HG03108 (cell line): ENCODE results near the gene ST3GAL5.

Source experiments
- ATAC-seq: cut with Tn5 transposase; IDR thresholded peaks from one replicate; pipeline ENCODE4 v1.9.1; 2021; ENCODE audit warnings: moderate library complexity; ENCODE audit not compliant: unreplicated experiment

ST3GAL5 gene

GRCh38 chr2:85811180-85812093 is 77.4 kb downstream of the ST3GAL5 start:
- no peak for ATAC-seq

DNA sequence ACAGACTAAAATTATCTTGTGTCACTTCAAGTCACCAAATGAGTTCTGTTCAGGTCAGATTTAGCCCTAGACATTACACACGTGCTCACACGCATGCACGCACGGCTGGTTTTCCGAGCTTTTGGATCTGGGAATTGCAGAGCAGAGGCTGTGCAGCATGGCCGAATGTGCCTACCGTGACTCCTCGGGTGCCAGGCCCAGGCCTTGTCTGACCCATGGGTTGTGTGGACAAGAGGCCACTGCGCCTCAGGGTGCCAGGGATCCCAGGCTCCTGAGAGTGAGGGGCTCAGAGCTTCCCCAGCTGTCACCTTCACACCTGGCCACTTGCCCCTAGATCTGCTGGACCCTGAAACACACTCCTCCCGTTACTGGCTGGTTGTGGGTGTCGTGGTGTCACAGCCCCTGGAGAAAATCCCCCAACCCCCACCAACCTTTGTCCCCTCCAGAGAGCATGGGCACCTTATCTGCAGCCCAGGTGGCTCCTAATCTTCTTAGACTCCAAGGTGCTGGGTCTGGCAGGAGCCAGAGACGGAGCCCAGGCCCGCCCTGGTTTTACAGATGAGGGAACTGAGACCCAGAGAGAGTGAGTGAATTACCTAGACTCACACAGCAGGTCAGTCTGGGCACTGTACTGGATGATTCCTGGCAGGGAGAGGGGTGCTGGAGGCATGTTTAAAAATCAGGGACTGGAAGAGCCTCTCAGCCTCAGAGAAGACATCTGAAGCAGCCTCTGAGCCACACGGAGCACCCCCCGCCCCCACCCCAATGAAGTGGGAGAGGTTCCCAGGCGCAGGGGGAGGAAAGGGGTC is 78.2 kb downstream of the ST3GAL5 start:
- no peak for ATAC-seq

- no peak for ATAC-seq
Observed at GRCh38 chr2:85807756-85808155, 81.0 kb downstream of the ST3GAL5 start.

DNA sequence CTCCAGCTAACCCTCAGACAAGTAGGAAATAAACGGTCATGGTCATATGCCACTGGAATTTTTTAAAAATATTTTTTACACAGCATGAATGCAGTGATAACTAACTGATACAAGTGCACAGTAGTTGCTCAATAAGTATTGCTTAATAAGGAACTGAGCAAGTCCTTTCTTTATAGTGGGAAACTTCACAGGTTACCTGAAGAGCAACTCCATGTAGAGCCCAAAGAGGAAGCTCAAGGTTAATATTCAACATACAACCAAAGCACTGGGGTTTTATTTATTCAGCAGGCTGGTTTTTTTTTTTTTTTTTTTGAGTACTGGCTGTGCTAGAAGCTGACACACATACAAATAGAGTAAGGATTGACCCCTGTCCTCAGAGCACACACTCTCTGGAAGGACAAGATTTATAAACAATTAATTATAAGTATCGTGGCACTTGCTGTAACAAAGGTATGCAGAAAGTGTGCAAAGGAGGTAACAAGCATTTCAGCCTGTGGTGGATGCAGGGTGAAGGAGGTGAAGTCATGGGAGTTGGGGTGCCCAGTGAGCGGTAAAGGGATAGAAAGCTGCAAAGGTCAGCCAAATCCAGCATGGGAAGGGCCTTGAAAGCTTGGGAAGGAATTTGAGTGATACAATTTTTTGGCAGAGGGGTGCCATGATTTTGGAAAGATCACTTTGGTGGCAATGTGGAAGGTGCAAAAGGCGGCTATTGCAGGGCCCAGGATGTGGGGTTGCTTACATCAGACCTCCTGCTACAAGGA is 82.3 kb downstream of the ST3GAL5 start:
- ATAC-seq: no peak

DNA sequence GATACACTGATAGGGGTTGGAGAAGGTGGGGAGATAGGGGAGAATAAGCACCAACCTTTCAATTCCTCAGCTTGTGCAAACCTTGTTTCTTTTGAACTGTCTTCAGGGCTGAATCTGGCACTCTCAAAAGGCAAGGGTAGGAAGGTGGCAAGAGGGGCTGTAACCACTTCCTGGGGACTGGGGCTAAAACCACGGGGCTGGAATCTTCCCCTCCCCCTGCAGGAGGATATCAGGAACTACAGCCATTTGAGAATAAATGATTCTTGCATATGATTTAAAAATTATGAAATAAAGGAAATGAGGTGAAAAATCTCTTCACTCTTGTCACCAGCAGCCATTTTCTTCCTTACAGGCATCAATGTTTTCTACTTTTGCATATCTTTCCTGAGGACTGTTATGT is 84.2 kb downstream of the ST3GAL5 start:
- ATAC-seq: no peak

GRCh38 chr2:85803704-85804425 is 84.9 kb downstream of the ST3GAL5 start:
- no peak for ATAC-seq

DNA sequence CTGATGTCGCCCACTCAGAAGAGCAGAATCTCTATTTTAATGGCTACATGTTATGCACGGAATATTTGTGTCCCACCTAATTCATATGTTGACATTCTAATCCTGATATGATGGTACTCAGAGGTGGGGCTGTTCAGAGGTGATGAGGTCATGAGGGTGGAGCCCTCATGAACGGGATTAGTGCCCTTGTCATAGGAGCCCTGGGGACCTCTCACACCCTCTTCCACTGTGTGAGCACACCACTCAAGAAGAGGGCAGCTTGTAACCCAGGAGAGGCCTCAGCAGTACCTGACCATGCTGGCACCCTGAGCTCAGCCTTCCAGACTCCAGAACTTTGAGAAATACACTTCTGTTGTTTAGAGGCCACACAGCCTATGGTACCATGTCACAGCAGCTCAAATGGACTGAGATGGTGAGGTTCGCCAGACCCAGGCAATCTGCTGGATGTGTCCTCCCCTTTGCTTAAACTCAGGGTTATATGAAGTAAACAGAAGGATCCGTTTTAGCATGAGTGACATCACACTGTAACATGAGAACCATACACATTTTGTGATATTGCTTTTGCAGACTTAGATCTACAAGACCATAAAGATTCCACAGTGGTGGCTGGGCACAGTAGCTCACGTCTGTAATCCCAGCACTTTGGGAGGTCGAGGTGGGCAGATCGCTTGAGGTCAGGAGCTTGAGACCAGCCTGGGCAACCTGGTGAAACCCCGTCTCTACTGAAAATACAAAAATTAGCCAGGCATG is 86.3 kb downstream of the ST3GAL5 start:
- no peak for ATAC-seq

DNA sequence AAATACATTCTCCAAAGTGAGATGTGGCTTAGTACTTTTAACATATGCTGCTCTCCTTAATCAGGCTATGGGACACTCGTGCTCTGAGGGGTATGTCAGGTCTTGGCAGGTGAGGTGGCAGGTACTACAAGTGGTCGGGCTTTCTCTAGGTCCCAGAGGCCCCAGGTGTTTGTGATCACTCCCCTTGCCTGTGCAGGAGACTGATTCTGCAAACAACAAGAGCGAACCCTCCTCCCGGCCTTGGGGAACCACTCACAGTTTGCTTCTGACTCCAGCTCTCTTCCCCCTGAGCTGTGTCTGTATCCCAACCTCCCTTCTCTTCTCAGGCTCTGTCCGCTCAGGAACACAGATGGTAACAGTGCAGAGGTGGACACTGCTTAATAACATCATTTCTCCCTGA is 86.9 kb downstream of the ST3GAL5 start:
- ATAC-seq: no peak

- ATAC-seq: no peak
Observed at GRCh38 chr2:85800586-85800985, 88.2 kb downstream of the ST3GAL5 start.

DNA sequence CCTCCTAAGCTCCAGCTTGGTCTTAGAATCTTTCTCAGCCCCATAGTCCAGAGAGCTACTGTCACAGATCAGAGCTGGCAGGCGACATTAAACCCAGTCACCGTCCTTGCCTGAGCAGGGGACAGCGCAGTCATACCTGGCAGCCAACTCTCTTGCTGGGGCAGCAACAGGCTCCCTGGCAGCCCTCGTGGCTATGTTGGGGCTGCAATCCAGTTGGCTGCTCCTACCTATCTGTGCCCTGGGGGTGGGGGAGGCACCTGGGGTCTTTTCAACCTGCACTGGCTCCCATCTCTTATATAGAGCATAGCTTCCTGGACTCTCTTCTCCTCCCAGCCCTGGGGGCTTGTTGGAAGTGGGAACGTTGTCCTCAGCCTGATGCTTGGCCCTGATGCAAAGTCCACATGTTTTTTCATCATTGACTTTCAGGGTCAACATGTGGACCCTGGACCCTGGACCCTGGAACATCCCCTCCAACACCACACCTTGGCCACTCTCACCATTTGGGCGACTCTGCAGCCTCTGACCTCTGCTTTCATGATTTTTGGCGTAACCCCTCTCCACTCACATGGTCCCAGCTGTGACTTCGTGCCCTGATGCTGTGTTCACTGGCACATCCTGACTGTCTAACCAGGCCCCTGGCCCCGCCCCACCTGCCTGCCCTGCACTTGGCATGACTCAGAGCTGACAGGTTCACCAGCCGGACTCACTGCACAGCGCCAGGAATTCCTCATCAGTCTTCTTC is 89.4 kb downstream of the ST3GAL5 start:
- ATAC-seq: no peak

DNA sequence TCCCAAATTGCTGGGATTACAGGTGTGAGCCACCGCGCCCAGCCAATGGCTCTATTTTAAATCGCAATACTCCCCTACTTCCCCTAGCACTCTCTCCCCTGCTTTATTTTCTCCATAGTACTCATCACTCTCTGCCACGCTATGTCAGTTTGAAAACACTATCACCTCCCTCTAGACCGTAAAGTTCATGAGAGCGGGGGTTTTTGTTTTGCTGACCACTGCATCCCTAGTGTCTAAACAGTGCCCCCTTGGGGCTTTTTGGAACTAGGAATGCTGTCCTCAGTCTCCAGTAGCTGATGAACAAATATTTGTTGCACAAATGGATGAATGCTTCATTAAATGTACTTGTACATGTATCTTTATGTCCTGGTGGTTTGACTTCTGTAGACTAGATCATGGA is 90.9 kb downstream of the ST3GAL5 start:
- no peak for ATAC-seq

GRCh38 chr2:85797263-85797660 is 91.5 kb downstream of the ST3GAL5 start:
- ATAC-seq: no peak

GRCh38 chr2:85796341-85797262 is 92.2 kb downstream of the ST3GAL5 start:
- no peak for ATAC-seq

DNA sequence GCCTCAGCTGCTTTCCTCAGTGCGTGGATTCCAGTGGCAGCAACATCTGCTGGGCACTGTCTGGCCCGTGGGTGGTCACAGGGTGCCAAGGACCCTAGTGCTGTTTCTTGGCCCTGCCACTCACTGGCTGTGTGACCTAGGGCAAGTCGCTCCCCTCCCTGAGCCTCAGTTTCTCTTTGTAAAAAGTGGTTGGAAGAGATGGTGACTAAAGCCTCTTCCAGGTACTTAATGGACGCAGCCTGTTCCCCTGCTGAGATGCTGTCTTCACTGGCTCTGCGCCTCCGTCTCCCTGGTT is 92.8 kb downstream of the ST3GAL5 start:
- no peak for ATAC-seq

DNA sequence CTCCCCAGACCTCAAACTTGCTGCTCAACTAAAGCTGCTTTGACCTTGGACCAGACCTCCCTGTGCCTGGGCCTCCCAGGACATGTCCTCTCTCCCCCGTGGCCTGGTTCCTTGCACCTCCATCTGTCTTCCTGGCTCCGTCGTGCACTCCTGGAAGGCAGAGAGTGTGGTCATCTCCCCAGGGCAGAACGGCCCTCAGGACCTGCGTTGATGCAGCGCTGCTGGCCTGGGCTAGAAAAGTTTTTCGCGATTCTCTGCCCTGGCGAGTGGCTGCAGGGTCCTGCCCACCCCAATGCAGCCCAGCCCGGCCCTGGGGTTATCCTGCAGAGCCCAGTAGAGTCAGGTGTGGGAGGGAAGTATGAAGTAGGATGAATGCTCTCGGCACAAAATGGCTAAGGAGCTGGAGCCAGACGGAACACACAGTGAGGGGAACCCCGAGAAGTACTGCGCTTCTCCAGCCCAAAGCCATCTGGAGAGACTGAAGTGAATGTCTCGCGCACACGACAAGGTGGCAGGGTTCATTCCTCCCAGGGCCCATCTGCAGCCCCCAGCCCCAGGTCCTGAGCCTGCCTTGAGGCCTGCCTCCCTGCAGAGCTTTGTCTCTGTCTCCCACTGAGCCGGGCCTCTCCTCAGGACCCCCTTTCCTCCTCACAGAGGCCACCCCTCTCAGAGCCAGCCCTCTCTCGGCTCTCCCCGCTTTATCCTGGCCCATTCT is 93.3 kb downstream of the ST3GAL5 start:
- no peak for ATAC-seq

GRCh38 chr2:85794491-85795121 is 94.2 kb downstream of the ST3GAL5 start:
- no peak for ATAC-seq

DNA sequence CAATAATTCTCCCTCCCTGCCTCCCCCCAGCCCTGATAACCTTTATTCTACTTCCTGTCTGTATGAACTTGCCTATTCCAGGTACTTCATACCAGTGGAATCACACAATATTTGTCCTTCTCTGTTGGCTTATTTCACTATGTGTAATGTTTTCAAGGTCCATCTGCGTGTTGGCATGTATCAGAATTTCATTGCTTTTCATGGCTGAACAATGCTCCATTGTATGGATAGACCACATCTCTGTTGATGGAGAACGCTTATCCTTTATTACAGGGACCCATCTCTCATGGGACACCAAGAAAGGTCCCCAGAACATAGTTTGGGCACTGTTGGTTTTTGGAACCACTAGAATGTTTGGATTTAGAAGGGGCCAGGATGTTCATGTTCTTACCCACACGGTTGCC is 94.8 kb downstream of the ST3GAL5 start:
- no peak for ATAC-seq
